ENCODE results near the gene NRARP. TPM values are rescaled to one million over a fixed set of nuclear protein-coding genes. Genes with fewer than 3 reads are reported as not detected.

NRARP gene
- total RNA-seq, 1 donor from 2014 or later: 11.7 TPM

DNA sequence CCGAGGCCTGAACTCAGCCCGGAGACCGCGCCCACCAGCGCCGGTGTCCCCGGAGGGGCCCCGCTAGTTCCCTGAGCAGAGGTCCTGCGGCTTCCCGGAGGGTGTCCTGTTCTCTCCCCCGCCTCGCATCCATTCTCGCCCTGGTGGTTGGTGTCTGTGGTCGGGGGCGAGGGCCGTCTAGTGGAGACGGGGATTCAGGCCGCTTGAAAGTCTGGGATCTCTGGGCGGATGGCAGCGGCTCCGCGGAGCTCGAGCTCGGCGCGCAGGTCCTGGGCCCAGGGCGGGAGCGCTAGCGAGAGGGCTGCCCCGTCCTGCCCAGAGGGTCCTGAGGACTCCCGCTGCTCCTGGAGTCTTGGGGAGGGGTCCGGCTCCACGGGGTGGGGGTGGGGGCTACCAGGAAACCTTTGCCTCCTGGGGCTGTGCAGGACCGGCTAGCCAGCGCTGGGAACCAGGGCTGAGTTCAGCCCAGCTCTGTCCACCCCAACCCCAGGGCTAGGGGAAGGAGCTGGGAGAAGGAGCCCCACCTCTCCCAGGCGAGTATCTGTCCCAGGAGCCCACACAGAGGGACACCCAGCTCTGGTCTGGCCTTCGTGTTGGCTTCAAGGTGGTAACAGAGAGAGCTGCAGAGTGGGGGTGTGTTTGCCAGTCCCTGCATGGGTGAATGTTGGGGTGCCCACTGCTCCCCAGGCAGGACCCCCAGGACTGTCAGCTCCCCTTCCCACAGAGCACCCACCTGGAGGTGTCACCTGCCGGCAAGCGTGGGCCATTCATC lies 20.5 kb downstream of the NRARP start:
- intact Hi-C loops (cut with DNase I): loop anchor here (5.0 kb wide), 1 partner anchor 166 kb away; no protein-coding TSS in a partner anchor
- peak; percentile 73 for DNase-seq (ENCODE audit: low spot score)

DNA sequence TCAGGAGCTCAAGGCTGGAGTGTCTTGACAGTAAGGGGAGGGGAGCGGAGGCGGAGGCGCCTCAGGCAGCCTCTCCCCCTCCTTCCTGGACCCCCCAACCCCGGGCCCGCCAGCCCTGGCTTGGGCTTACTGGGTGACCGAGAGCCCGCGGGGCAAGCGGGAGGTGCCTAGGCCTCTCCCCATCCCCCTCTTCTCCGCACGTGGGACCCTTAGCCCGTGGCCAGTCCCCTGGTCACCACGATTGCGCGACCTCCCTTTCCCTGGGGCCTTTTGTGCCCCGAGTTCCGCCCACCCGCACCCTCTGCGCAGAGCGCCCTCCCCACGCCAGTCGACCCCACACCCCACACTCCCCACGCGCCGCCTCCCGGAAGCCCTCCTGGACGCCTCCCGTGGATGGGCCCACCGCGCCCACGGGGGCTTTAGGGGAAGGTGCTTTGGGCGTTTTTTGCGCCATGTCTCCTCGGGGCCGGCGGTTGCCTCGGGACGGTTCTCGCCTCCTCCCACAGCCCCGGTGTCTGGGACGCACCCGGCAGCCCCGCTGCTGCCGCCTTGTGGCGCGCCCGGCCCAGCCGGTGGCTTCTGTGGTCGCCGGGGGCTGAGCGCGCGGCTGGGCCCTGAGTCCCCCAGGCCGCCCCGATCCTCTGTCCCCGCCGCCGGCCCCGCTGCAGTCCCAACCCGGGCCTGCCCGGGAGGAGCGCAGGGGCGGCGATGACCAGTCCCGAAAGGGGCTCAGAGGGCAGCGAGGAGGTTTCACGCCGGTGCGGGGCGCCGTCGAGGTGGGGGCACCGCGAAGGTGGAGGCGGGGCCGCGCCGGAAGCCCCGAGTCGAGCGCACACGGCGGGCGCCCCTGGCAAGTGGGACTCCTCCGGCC lies 21.4 kb downstream of the NRARP start:
- intact Hi-C loops (cut with DNase I): loop anchor here (5.0 kb wide), 1 partner anchor 167 kb away; no protein-coding TSS in a partner anchor
- no peak for DNase-seq (ENCODE audit: low spot score)

DNA sequence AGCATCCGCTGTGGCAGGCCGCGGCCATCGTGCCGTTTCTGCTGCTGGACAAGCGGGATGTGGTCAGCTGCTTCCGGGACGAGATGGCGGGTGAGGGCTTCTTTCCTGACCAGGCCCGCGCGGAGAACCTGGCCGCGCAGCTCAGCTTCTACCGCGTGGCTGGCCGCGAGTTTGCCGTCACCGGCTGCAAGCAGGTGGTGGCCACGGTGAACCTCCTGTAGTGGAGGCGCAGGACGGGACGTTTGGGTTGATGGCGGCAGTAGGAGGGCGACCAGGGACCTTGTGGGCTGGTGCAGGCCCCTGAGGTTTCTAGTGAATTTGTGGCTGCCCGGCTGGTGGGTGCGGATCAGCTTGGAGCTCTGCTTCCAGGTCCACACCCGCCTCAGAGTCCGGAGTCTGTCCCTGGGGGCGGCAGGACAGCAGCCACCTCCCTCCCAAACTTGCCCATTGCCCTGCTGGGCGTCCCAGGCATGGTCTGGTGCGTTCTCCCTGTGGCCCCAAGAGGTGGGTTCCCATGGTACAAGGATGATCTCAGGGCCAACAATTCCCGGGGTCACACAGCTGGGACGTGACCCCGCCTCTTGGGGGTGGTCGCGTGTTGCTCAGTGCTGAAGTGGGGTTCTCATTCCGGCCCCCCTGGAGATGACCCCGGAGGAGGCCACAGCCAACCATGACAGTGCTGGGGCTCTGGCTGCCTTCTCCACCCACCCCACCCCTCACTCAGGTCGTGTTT lies 22.2 kb downstream of the NRARP start:
- no peak for DNase-seq (ENCODE audit: low spot score)
- intact Hi-C loops (cut with DNase I): loop anchor here (5.0 kb wide), 1 partner anchor 167 kb away; no protein-coding TSS in a partner anchor

DNA sequence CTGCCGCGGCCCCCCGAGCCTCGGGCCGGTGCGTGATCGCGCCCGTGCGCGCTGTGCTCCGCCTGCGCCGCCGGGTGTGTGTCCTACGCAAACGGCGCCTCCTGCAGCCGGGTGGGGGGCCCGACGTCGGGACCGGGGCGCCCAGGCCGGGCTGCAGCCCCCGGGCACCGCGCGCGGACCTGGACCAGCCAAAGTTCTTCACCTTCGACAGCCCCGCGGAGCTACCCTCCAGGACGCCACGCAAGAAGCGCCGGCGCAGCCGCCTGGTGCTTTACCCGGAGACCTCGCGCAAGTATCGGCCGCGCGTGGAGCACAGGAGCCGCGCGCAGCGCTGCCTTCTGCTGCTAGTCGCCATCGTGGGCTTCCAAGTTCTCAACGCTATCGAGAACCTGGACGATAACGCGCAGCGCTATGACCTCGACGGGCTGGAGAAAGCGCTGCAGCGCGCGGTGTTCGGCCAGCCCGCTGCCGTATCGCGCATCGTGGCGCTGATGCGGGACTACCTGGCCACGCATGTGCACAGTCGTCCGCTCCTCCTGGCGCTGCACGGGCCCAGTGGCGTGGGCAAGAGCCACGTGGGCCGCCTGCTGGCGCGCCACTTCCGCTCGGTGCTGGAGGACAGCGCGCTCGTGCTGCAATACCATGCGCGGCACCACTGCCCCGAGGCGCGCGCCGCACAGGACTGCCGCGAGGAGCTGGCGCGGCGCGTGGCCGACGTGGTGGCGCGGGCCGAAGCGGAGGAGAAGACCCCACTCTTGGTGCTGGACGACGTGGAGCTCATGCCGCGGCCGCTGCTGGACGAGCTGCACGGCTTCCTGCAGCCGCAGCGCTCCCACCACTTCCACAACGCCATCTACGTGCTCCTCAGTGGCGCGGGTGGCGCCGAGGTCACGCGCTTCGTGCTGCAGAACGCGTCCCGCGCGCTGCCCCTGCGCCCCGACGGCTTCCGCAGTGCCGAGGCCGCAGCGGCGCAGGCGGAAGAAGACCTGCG lies 23.1 kb downstream of the NRARP start:
- intact Hi-C loops (cut with DNase I): no loop called here
- no peak for DNase-seq (ENCODE audit: low spot score)

DNA sequence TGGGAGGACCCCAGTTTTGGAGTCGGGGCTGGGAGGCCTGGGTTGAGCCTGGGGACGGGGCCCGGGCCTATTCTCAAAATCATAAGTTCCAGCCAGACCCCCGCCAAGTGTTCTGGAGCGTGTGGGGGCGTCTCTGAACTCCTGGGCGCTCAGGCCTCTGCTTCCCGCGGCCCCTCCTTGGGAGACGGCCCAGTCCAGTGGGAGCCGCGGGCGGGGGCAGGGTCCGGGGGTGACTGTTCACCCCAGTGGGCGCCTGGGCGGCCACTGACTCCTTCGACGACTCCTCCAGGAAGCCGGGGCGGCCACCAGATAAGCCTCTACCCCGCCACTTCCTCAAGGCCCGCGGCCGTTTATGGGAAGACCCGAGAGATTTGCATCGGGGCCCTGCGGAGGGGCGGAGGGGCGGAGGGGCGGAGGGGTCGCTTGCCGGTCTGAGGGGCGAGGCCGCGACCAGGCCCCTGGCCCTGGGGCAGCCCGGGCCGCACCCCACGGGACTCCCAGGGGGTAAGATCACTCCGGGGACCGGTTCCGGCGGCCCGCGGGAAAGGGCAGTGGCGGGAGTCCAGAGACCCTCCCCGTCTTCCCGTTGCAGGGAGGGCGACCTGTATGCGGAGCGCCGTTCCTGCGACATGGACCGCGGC lies 23.9 kb downstream of the NRARP start:
- intact Hi-C loops (cut with DNase I): no loop called here
- no peak for DNase-seq (ENCODE audit: low spot score)

DNA sequence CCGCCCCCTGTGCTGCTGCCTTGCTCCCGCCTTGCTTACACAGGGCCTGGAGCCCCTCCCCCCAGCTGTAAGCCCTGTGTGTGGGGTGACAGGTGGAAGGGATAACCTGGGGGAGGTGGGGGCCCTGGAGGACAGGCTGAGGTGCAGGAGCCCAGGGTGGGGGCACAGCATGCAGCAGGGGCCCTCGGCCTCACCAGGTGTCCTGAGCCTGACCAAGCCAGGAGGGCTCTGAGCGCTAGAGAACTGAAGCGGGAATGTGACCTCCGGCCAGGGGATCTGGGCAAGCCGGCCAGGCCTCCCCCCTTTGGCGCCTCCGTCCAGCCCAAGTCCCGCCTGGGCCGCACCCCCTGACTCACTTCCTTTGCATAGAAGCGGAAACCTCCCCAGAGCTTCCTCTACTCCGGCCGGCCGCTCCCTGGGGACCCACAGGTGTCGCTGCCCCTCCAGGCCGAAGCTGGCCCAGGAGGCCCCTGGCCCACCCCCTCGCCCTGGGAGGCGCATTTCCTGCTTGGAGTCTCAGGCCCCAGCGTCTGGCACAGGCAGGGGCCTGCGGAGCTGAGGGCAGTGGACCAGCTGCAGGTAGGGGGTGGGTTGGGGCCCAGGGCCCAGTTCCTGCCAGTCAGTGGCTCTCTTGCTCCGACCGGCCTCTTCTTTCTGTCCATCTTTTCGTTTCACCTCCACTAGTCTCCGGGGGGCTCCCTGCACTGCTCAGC lies 24.6 kb downstream of the NRARP start, which contains the start of gene TOR4A:
Gene TOR4A, plus strand, starts transcription at position 398 of the 713 bp plus-strand sequence. CDS start 964 bp downstream, outside the sequence.
- DNase-seq (ENCODE audit: low spot score): peak; percentile 95
- intact Hi-C loops (cut with DNase I): no loop called here

DNA sequence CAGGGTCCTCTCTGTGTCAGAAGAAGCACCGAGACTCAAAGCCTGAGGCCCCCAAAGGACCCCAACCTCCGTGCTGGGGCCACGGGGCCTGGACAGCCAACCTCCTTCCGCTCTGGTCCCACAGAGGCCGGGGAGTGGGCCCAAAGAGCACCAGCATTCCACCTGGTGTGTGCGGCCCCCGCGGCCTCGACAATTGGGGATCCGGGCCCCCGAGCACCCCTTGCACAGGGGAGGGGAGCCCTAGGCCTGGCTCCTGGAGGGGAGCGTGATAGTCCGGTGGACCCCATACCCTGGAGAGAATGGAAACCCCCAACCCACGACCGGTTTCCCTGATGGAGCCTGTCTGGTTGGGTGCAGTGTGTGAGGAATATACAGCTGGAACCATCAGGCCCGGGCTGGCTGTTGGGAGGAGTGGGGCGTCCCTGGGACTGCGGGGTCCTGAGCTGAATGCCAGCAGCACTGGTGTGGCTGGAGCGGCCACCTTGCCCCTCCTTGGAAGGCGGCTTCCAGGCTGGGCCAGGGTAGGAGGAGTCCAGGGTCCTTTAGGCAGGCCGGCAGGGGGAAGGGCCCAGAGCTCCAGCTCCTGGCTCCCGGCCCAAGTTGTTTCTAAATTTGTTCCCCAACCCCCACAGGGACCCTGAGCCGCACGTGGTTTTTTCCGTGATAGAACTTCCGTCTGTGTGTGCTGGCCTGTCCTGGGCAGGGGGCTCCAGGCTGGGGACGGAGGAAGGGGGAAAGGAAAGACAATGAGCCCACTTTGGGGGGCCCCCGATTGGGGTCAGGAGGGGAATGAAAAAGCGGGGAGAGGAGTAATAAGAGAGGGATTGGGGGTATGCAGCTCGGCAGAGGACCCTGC lies 25.4 kb downstream of the NRARP start:
- peak; percentile 92 for DNase-seq (ENCODE audit: low spot score)
- intact Hi-C loops (cut with DNase I): no loop called here

DNA sequence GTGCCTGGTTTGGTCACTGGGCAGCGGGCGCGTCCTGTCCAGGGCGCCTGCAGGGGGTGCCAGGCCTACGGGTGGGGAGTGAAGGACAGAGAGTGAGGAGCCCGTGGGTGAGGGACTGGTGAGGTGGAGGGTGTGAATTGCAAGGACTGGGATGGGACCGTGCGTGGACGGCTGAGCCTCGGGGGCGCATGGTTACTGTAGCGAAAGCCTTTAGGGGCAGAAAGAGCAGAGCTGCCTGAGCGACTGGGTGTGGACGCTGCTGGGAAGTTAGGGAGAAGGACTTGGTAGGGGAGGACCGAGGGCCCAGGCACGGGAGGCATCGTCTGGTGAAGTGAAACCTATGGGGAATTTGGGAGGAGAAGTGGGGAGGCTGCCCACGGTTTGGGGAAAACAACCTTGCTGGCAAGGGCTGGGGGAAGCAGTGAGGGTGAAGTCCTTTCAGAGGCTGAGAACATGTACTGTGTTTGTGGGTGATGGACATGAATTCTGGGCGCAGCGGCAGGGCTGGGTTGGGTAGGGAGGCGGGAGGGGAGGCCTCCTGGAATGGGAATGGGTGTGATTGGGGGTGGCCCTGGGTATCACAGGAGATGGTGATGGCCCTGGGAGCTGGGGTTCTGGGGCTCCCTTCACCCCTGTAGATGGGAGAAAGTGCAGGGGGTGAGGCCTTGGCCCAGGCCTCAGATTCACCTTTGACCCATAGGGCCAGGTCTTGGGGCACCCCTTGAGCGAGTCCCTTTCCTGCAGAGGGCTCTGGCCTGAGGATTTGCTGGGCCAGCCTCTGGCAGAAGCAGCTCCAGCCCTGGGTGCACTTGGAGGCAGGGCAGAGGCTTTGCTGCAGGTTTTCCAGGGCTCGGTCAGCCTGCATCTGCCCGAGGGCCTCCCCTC lies 26.2 kb downstream of the NRARP start:
- DNase-seq (ENCODE audit: low spot score): no peak

DNA sequence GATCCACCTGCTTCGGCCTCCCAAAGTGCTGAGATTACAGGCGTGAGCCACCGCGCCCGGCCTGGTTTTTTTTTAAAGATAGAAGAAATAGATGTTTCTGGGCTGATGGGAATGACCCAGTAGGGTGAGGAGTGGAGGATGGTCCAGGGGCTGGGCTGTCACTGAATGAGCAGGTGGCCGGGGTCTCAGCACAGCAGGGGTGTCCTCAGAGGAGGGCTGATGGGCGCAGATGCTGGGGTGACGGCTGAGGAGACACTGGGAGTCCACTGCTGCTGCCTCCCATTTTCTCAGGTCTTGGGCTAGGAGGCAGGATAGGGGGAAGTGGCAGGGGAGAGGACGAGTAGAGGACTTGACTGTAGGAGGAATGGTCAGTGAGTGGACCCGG lies 26.9 kb downstream of the NRARP start:
- DNase-seq (ENCODE audit: low spot score): no peak
- intact Hi-C loops (cut with DNase I): no loop called here

More for the DNA sequence above, 26.2 kb downstream of the NRARP start:
- intact Hi-C loops (cut with DNase I): no loop called here

DNA sequence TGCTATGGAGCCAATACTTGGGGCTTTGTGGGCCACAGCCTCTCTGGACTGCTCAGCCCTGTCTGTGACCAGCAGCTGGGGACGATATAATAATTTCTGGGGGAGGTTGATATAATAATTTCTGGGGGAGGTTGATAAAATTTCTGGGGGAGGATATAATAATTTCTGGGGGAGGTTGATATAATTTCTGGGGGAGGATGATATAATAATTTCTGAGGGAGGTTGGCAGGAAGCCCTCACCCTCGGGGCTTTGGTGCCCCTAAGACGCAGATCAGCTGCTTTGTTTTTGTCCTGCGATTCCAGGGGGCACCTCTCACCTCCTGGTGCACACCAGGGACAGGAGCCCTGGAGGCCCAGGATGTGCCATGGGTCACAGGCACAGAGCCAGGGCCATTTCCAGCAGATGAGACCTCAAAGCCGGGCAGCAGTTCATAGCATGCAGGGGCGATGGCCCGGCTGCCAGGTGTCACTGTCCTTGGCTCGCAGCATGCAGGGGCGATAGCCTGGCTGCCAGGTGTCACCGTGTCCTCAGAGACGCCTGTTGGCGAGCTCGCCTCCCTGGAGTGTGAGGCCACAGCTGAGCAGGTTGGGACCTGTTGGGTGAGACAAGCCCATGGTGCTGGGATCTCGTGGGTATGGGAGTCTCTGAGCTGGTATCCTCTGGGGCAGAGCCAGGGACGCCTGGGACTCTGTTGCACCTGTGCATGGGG lies 28.3 kb downstream of the NRARP start:
- intact Hi-C loops (cut with DNase I): no loop called here
- no peak for DNase-seq (ENCODE audit: low spot score)

DNA sequence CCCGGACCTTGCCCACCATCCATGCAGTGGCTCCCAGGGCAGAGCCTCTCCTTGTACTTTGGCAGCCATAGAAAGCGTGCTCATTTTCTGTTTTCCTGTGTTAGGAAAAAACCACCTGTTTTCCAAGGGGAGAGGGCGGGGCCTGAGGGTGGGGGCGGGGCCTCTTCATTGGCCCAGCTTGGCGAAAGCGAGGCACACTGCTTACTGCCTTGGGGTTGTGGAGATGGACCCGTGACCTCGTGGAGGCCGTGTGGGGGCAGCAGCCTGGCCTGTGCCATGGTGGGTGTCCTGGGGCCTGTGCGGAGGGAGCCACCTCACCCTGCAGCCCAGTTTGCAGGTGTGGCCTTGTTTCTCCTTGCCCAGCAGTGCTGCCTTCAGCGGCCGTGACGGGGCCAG lies 29.0 kb downstream of the NRARP start:
- intact Hi-C loops (cut with DNase I): no loop called here
- DNase-seq (ENCODE audit: low spot score): no peak

DNA sequence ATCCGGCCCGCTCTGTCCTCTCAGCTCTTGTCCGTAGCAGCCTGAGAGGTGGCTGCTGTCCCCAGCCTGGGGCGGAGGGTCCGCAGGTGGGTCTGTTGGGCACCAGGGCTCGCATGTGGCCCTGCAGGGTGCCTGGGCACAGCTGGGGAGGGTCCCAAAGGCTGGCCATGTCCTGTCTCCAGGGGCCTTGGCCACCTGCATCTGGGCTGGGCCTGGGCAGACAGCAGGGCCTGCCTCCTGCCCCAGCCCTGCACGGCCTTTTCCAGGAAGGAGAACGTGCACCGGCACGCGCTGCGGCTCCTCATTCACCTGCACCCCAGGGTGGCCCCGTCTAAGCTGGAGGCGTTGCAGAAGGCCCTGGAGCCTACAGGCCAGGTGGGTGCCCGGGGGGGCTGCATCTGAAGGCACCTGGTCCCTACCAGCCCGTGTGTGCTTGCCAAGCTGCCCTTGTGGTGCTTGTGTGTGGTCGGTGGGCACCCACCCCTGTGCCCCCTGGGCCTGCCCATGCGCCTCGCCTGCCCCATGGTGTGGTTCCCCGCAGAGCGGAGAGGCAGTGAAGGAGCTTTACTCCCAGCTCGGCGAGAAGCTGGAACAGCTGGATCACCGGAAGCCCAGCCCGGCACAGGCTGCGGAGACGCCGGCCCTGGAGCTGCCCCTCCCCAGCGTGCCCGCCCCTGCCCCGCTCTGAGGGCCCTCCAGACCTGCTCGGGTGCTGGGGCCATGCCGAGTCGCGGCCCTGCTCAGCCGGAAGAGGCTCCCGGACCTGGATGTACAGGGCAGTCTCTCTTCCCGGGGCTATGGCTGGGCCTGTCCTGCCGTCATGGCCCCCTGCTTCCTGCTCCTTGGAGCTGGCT lies 29.6 kb downstream of the NRARP start:
- DNase-seq (ENCODE audit: low spot score): no peak
- intact Hi-C loops (cut with DNase I): no loop called here

DNA sequence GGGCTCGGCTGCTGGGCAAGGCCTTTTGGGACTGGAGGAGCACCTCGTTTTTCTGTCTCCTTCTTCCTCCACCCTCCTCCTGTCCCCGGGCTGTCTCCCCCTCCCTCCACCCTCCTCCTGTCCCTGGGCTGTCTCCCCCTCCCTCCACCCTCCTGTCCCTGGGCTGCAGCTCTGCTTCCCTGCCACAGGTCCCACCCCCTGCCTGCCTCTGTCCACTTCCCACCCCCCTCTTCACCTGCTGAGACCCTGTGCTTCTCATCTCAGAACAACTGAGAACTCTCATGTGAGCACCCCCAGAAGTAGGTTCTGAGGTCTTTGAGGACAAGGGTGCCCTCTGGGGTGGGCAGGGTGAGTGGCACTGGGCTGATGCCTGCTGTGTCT lies 30.4 kb downstream of the NRARP start:
- DNase-seq (ENCODE audit: low spot score): no peak
- intact Hi-C loops (cut with DNase I): no loop called here

DNA sequence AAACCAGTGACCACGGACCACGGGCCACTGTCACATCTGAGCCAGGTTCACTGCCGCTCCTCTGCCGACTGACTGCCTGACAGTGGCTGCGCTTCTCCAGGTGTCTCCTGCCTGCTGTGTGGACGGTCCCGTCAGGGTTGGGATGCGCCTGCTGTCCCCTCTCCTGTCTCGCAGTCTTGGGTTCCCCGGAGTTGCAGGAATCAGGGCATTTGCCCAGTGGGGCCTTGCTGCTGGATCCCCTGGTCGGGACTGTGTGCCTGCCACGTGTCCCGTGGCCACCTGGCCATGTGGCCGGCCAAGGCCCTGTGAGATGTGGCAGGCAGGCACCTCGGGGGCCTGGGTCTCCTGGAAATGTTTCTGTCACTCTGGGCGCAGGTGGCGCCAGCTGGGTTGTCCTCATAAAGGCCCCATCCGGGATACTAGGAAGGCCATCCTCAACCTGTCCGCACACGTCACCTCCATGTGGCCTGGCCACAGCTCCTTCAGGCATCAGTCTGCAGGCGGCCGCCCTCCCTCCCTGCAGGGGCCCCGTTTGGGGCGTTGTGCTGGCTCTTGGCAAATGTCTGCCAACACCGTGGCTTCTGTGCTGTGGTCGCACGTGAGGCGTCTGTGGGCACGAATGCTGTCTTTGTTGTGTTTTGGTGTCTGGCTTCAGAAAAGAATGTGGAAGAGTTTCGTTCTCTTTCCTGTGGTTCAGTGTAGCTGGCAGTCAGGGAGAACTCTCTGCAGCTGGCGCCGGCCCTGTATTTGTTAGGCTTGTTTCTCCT lies 31.0 kb downstream of the NRARP start:
- intact Hi-C loops (cut with DNase I): no loop called here
- DNase-seq (ENCODE audit: low spot score): no peak
